ENCODE results near the gene PARD3.

DNA sequence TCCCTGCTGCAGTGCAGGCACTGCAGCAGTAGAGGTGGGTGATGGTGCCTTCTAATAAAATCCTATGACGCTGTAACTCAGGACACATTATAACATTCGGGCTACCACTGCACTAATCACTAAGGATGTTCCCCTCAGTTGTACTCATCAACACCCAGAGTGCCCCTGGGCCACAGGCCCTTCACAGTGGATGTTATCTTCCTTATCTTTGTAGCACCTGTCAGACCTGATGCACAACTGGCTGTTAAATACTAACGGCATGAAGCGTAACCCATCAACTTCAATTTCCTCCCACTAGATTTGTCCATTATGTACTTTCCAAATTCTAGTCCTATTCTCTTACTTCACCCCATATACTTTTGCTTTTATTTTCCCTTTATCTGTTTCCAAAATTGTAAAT lies 66.3 kb downstream of the PARD3 start:
- TF ChIP-seq, protein P1, sequence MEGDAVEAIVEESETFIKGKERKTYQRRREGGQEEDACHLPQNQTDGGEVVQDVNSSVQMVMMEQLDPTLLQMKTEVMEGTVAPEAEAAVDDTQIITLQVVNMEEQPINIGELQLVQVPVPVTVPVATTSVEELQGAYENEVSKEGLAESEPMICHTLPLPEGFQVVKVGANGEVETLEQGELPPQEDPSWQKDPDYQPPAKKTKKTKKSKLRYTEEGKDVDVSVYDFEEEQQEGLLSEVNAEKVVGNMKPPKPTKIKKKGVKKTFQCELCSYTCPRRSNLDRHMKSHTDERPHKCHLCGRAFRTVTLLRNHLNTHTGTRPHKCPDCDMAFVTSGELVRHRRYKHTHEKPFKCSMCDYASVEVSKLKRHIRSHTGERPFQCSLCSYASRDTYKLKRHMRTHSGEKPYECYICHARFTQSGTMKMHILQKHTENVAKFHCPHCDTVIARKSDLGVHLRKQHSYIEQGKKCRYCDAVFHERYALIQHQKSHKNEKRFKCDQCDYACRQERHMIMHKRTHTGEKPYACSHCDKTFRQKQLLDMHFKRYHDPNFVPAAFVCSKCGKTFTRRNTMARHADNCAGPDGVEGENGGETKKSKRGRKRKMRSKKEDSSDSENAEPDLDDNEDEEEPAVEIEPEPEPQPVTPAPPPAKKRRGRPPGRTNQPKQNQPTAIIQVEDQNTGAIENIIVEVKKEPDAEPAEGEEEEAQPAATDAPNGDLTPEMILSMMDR (IDR thresholded peaks at IDR 0.05), result no peak
- TF ChIP-seq POLR2A (IDR thresholded peaks at IDR 0.05), result no peak
- no peak for TF ChIP-seq POLR2AphosphoS5 (IDR thresholded peaks at IDR 0.05)
- no peak for TF ChIP-seq EP300 (IDR thresholded peaks at IDR 0.05)
